NCI-H2081 (cell line): Measurements from ENCODE around the gene EPX.
A peak's percentile ranks its signal among the peaks of the same experiment; 100 is the strongest.
"Not testable (repeated sequence)": the region's sequence is repeated elsewhere in the genome, so short reads cannot be mapped to it uniquely, and the experiment has no call there.

Experiments
- DNase-seq, 2 experiments: peaks; one replicate each; lab custom pipeline; 2025; lab: John Stamatoyannopoulos, UW

The EPX gene, protein sequence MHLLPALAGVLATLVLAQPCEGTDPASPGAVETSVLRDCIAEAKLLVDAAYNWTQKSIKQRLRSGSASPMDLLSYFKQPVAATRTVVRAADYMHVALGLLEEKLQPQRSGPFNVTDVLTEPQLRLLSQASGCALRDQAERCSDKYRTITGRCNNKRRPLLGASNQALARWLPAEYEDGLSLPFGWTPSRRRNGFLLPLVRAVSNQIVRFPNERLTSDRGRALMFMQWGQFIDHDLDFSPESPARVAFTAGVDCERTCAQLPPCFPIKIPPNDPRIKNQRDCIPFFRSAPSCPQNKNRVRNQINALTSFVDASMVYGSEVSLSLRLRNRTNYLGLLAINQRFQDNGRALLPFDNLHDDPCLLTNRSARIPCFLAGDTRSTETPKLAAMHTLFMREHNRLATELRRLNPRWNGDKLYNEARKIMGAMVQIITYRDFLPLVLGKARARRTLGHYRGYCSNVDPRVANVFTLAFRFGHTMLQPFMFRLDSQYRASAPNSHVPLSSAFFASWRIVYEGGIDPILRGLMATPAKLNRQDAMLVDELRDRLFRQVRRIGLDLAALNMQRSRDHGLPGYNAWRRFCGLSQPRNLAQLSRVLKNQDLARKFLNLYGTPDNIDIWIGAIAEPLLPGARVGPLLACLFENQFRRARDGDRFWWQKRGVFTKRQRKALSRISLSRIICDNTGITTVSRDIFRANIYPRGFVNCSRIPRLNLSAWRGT

GRCh38 chr17:58192612-58193011, at the start of gene EPX:
Gene EPX (plus strand): TSS chr17:58192726. CDS start chr17:58192847, 121 bp downstream.
- DNase-seq = no peak

- not testable (repeated sequence) for DNase-seq
Measured at GRCh38 chr17:58143335-58143734, 49.2 kb upstream of the EPX start.

DNA sequence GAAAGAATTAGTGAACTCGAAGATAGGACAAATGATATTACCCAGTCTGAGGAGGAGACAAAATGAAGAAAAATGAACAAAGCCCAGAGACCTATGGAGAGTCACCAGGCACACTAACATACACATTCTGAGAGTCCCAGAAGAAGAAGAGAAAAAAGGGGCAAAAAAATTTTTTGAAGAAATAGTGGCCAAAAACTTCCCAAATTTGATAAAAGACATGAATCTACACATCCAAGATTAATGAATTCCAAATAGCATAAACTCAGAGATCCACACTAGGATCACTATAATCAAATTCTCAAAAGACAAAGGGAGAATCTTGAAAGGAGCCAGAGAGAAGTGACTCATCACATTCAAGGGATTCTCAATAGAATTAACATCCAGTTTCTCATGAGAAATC, 47.7 kb upstream of the EPX start:
- DNase-seq = no peak

- DNase-seq = no peak
Measured at GRCh38 chr17:58147930-58148434, 44.5 kb upstream of the EPX start, which contains the start of gene OR4D1. Gene OR4D1 (plus strand): TSS chr17:58148384. CDS start chr17:58155154, 6,770 bp downstream.

- no peak for DNase-seq
Measured at GRCh38 chr17:58148609-58149008, 43.9 kb upstream of the EPX start.

- no peak for DNase-seq
Measured at GRCh38 chr17:58150394-58150793, 42.1 kb upstream of the EPX start.

GRCh38 chr17:58153046-58153445, 39.5 kb upstream of the EPX start:
- DNase-seq = no peak

- no peak for DNase-seq
Measured at GRCh38 chr17:58153671-58154070, 38.9 kb upstream of the EPX start.

- peak; percentile 36 to 43 for DNase-seq
Measured at GRCh38 chr17:58156839-58157803, 35.4 kb upstream of the EPX start.

DNA sequence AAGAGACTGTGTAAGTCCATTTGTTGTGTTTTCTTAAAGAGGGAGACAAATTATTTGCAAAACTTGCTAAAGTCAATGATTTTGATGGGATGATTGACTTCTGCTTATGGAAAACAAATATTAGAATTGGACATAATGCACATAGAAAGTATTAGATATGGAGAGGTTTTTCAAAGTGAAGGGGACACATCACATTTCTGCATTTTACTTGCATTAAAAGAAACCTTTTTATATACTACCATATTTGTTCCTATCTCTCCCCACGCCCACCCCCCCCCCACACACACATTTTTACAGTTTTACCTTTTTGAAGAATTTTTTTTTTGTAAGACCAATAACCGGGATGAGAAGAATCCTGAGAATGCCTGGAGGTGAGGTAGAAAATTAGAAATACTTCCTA, 34.3 kb upstream of the EPX start:
- DNase-seq = no peak

GRCh38 chr17:58161566-58161965, 31.0 kb upstream of the EPX start:
- no peak for DNase-seq

DNA sequence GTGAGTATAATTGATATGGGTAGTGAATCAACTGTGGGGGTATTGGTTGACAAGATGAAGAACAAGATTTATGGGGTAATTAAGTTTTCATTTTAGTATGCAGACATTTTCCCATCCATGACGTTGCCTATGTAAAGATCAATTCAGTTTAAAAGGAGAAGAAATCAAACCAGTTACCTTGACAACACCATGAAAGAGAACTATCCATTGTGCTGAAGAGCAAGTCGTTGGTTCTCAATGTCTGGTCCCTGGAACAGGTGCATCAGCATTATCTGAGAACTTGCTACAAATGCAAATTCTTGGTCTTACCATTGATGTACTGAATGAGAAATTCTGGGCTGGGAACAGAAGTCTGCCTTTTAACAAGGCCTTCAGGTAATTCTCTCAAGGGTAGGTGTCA, 26.5 kb upstream of the EPX start:
- DNase-seq = no peak

DNA sequence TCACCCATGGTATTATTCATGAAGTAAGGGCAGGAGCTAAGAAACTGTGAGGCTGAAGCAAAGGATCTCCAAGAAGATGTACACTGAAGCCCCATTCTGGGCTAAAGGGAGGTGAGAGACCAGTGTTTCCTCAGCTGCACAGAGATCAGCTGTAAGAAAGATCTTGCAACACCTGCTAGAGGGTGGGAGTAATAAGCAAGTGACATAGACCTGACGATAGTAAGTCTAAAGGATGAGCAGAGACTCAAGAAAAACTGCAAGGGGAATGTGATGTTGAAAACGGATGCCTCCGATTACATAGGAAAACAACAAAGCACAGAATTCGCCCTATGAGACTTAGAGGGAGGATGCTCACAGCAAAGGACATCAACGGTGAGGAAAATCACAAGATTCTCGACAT, 25.8 kb upstream of the EPX start, which contains the start of gene OR4D2:
OR4D2 (plus strand) TSS at position 301 of the 400 bp plus-strand sequence. CDS start 2,674 bp downstream, outside the sequence.
- no peak for DNase-seq

GRCh38 chr17:58170622-58171021, 21.9 kb upstream of the EPX start:
- DNase-seq = no peak

DNA sequence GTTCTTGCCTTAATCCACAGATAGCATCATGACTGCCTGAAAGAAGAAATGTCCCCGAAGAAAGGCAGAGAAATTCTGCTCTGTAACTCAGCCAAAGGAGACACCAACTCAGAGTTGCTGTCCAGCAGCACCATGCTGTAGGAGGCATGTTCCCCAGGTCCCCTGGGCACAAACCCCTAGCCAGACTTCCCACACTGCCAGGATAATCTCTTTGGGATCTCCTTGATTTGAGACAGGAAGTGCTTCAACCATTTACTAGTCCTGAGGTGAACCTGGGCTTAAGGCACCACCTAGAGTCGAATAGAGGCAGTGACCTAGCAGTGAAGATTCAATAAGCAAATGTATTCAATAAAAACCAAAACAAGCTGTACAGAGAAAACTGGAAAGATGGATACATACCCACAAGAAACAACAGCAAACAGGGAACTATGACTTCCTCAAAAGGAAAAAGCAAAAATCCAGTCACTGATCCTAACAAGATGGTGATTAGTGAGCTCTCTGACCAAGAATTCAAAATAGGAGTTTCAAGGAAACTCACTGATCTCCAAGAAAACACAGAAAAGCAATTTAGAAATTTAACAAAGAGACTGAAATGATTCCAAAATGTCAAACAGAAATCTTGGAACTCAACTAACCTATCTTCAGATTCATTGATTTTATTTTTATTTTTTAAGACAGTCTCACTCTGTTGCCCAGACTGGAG, 20.0 kb upstream of the EPX start:
- DNase-seq = peak; percentile 69 to 73

- DNase-seq = no peak
Measured at GRCh38 chr17:58174871-58175270, 17.7 kb upstream of the EPX start.

DNA sequence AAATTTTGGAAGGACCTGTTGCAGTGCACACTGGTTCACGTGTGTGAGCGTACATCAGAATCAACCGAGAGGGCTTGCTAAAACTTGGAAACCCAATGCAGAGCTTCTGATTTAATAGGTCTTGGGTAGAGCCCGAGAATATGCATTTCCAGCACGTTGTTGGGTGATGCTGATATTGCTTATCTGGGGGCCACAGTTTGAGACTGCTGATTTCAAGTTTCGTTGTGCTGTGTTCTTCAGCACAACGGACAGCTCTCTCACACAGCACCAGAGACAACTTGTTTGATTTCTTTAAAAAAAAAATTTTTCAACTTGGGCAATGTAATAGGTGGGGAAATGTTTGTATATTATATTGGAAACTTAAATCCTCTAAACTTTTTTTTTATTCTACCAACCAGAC, 16.3 kb upstream of the EPX start:
- no peak for DNase-seq

- DNase-seq = no peak
Measured at GRCh38 chr17:58181796-58182195, 10.7 kb upstream of the EPX start.

GRCh38 chr17:58183514-58183913, 9.0 kb upstream of the EPX start:
- no peak for DNase-seq

DNA sequence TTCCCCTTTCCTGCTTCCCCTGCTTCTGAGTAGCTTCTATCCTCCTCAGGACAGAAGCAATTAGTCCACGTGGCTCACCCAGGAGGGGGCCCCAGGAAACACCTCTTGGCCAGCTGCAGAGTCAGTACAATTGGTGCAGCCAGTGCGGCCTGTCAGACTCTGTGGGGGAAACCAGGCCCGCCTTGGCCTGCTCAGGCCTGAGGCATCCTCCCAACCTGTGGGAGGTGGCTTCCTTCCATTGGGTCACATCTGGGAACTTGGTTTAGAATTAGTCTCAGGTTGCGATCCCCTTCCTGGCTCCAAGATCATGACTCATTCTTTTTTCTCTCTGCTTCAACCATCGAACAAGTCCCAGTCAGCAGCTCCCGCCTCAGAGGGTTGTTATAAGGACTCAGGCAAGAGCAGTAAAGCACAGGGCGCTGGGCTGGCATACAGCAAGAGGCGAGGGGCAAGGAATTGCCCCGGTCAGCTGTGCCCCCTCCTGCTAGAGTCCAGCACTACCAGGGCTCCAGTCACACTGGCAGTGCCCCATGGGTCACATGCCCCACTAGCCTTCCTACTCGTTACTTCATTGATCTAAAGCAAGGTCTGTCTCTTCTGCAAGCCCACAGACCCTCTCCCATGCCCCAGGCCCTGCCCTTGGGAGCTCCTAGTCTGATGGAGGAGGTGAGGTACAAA, 8.1 kb upstream of the EPX start:
- DNase-seq = no peak
